ENCODE data around the gene PHACTR1.

Gene PHACTR1

GRCh38 chr6:13285705-13286104, 569.1 kb downstream of the PHACTR1 start:
- Histone ChIP-seq H3K4me1 (ENCODE audit: control insufficient read depth in 1 of 2, insufficient read depth in 1 of 2, low read depth in 1 of 2, low read length in 1 of 2) (peaks cover 51 to 53% of the 10 kb centered on the region in 2 experiments), H3K4me3 (ENCODE audit: low read depth in 1 of 2, low read length in 1 of 2) (peak overlapping the region in 1 of 2 experiments; percentile 31), H3K27me3 (no peaks in the 10 kb centered on the region), H3K9me3 (no peaks in the 10 kb centered on the region), H3K27ac (peak overlapping the region; percentile 95), H3K36me3 (peaks cover 74% of the 10 kb centered on the region)
- no peak for TF ChIP-seq CTCF (IDR thresholded peaks at IDR 0.05)

- peaks cover 48 to 49% of the 10 kb centered on the region in 2 experiments for H3K4me1 ChIP-seq (ENCODE audit: control insufficient read depth in 1 of 2, insufficient read depth in 1 of 2, low read depth in 1 of 2, low read length in 1 of 2)
- peak overlapping the region; percentile 95 for H3K27ac ChIP-seq
- peak overlapping the region in 1 of 2 experiments; percentile 31 for H3K4me3 ChIP-seq (ENCODE audit: low read depth in 1 of 2, low read length in 1 of 2)
- TF ChIP-seq CTCF (IDR thresholded peaks at IDR 0.05): no peak
- H3K27me3 ChIP-seq: no peaks in the 10 kb centered on the region
- no peaks in the 10 kb centered on the region for H3K9me3 ChIP-seq
- peaks cover 71% of the 10 kb centered on the region for H3K36me3 ChIP-seq
These were observed 569.6 kb downstream of the PHACTR1 start for GRCh38 chr6:13286181-13286580.

GRCh38 chr6:13287104-13287503, 570.5 kb downstream of the PHACTR1 start:
- no peak for TF ChIP-seq CTCF (IDR thresholded peaks at IDR 0.05)
- Histone ChIP-seq H3K4me3 (ENCODE audit: low read depth in 1 of 2, low read length in 1 of 2) (no peak overlapping the region), H3K36me3 (peaks cover 69% of the 10 kb centered on the region), H3K4me1 (ENCODE audit: control insufficient read depth in 1 of 2, insufficient read depth in 1 of 2, low read depth in 1 of 2, low read length in 1 of 2) (peaks cover 40 to 48% of the 10 kb centered on the region in 2 experiments), H3K27ac (peak overlapping the region; percentile 95), H3K9me3 (no peaks in the 10 kb centered on the region), H3K27me3 (no peaks in the 10 kb centered on the region)

- Histone ChIP-seq H3K9me3 (no peaks in the 10 kb centered on the region), H3K27me3 (no peaks in the 10 kb centered on the region), H3K36me3 (peaks cover 71% of the 10 kb centered on the region), H3K4me1 (ENCODE audit: control insufficient read depth in 1 of 2, insufficient read depth in 1 of 2, low read depth in 1 of 2, low read length in 1 of 2) (peaks cover 40 to 48% of the 10 kb centered on the region in 2 experiments), H3K4me3 (ENCODE audit: low read depth in 1 of 2, low read length in 1 of 2) (no peak overlapping the region), H3K27ac (peak overlapping the region; percentile 71)
- no peak for TF ChIP-seq CTCF (IDR thresholded peaks at IDR 0.05)
These were observed 571.9 kb downstream of the PHACTR1 start for GRCh38 chr6:13288481-13288880.

GRCh38 chr6:13288969-13289391, 572.4 kb downstream of the PHACTR1 start:
- Histone ChIP-seq H3K4me1 (ENCODE audit: control insufficient read depth in 1 of 2, insufficient read depth in 1 of 2, low read depth in 1 of 2, low read length in 1 of 2) (peaks cover 38 to 49% of the 10 kb centered on the region in 2 experiments), H3K27me3 (no peaks in the 10 kb centered on the region), H3K27ac (peak overlapping the region; percentile 71), H3K36me3 (peaks cover 69% of the 10 kb centered on the region), H3K9me3 (no peaks in the 10 kb centered on the region), H3K4me3 (ENCODE audit: low read depth in 1 of 2, low read length in 1 of 2) (no peak overlapping the region)
- no peak for TF ChIP-seq CTCF (IDR thresholded peaks at IDR 0.05)
